HCT116 (cell line): Measurements from ENCODE around the gene GALNT7. TPM values are rescaled to one million over a fixed set of nuclear protein-coding genes. Genes with fewer than 3 reads are reported as not detected.
A peak's percentile ranks its signal among the peaks of the same experiment; 100 is the strongest.

ENCODE experiments used
- ATAC-seq: fragments of 200-7000 bp; cut with Tn5 transposase; 2 replicates; pipeline ENCODE4 v1.9.1; 2020; ENCODE audit warnings: mild to moderate bottlenecking, moderate library complexity
- BruUV-seq: library from RNA; stranded (reverse); fragments of 400-500 nt; replicated peaks from 2 replicates; lab custom pipeline; 2021; lab: Mats Ljungman, UMichigan
- CTCF ChIA-PET: fragments of 300-600 bp; sonication (Branson Sonifier 250); formaldehyde crosslinking; loops from one replicate; lab custom pipeline; 2021; ENCODE audit warnings: antibody characterized with exemption; lab: Charles Lee
- POLR2A ChIA-PET: fragments of 300-600, 350-600 bp; sonication (Branson Sonifier 250); formaldehyde crosslinking; loops from one replicate; lab custom pipeline; 2021; ENCODE audit warnings: antibody characterized with exemption; lab: Charles Lee
- RAD21 ChIA-PET, 2 experiments: fragments of 300-600 bp; sonication (Branson Sonifier 250); formaldehyde crosslinking; loops; one replicate each; lab custom pipeline; 2023; ENCODE audit warnings: low total read pairs in 2 of 2; ENCODE audit not compliant: uncharacterized antibody in 2 of 2, unreplicated experiment in 2 of 2, low non-redundant PET in 1 of 2; lab: Charles Lee
- DNase-seq: peaks from one replicate; pipeline ENCODE4 v3.0.0-alpha.2; 2010; ENCODE audit warnings: low read depth, low spot score
- H2AFZ ChIP-seq: fragments of 200-600 bp; shearing (Covaris generic), sonication (generic); 2 replicates; pipeline ENCODE4 v1.6.1; 2017; ENCODE audit warnings: low read depth, mixed run types, mixed read lengths, antibody characterized with exemption, low read length; ENCODE audit not compliant: poor library complexity, severe bottlenecking
- H3K27ac ChIP-seq: 2 replicates; pipeline ENCODE4 v1.5.1; 2012; ENCODE audit warnings: low read depth, low read length
- H3K27me3 ChIP-seq: fragments of 200-600 bp; sonication (generic); 2 replicates; pipeline ENCODE4 v1.6.1; 2016; ENCODE audit warnings: mixed run types, low read length, mixed read lengths; ENCODE audit not compliant: insufficient read depth
- H3K36me3 ChIP-seq, 2 experiments: fragments of 200-500 bp in 1 of 2; fragments of 200-600 bp in 1 of 2; sonication (Bioruptor generic) in 1 of 2; sonication (generic) in 1 of 2; 2 replicates each; pipeline versions ENCODE4 v1.5.1 to v1.6.1; 2014 to 2016; ENCODE audit warnings: low read length in 2 of 2, inconsistent platforms in 1 of 2, mixed read lengths in 1 of 2, mixed run types in 1 of 2; ENCODE audit not compliant: insufficient read depth in 2 of 2, control insufficient read depth in 1 of 2
- H3K4me1 ChIP-seq, 2 experiments: fragments of 200-600 bp in 1 of 2; sonication (generic) in 1 of 2; 2 replicates each; pipeline versions ENCODE4 v1.5.1 to v1.6.1; 2012 to 2017; ENCODE audit warnings: low read length in 2 of 2, inconsistent platforms in 1 of 2, mild to moderate bottlenecking in 1 of 2, mixed read lengths in 1 of 2, mixed run types in 1 of 2, moderate library complexity in 1 of 2; ENCODE audit not compliant: insufficient read depth in 2 of 2, control insufficient read depth in 1 of 2
- H3K4me2 ChIP-seq: fragments of 200-600 bp; sonication (generic); 2 replicates; pipeline ENCODE4 v1.6.1; 2017; ENCODE audit warnings: mixed run types, low read length, mixed read lengths
- H3K4me3 ChIP-seq, 2 experiments: fragments of 200-600 bp in 1 of 2; sonication (generic) in 1 of 2; replicated peaks in 1 of 2; 2 replicates each; pipeline ENCODE4 v1.5.1; 2011 to 2016; ENCODE audit warnings: low read length in 2 of 2, control low read depth in 1 of 2, low read depth in 1 of 2, mild to moderate bottlenecking in 1 of 2, mixed read lengths in 1 of 2, mixed run types in 1 of 2
- H3K79me2 ChIP-seq: fragments of 200-600 bp; sonication (generic); 2 replicates; pipeline ENCODE4 v1.6.1; 2017; ENCODE audit warnings: mild to moderate bottlenecking, mixed run types, low read length, moderate library complexity, mixed read lengths; ENCODE audit not compliant: insufficient read depth
- H3K9ac ChIP-seq: fragments of 200-600 bp; sonication (generic); 2 replicates; pipeline ENCODE4 v1.6.1; 2016; ENCODE audit warnings: low read length, mixed read lengths
- H3K9me2 ChIP-seq: fragments of 200-600 bp; sonication (generic), shearing (Covaris generic); 2 replicates; pipeline ENCODE4 v1.6.1; 2017; ENCODE audit warnings: mixed run types, mild to moderate bottlenecking, moderate library complexity; ENCODE audit not compliant: insufficient read depth
- H3K9me3 ChIP-seq, 2 experiments: fragments of 200-500 bp in 1 of 2; fragments of 200-600 bp in 1 of 2; sonication (Bioruptor generic) in 1 of 2; sonication (generic) in 1 of 2; 2 replicates each; pipeline ENCODE4 v1.6.1; 2014 to 2017; ENCODE audit warnings: low read length in 2 of 2, mixed read lengths in 2 of 2, inconsistent platforms in 1 of 2, low read depth in 1 of 2, mild to moderate bottlenecking in 1 of 2, mixed run types in 1 of 2, moderate library complexity in 1 of 2; ENCODE audit not compliant: control insufficient read depth in 1 of 2, insufficient read depth in 1 of 2
- H4K20me1 ChIP-seq: fragments of 200-600 bp; sonication (generic), shearing (Covaris generic); 2 replicates; pipeline ENCODE4 v1.6.1; 2017; ENCODE audit warnings: mixed run types, mild to moderate bottlenecking, moderate library complexity; ENCODE audit not compliant: insufficient read depth
- CBX3 ChIP-seq: IDR thresholded peaks from 2 replicates; pipeline ENCODE4 v1.6.1; 2012; ENCODE audit warnings: low read depth
- EGR1 ChIP-seq: IDR thresholded peaks from 2 replicates; pipeline ENCODE4 v1.6.1; 2012; ENCODE audit warnings: low read depth
- ELF1 ChIP-seq: IDR thresholded peaks from 2 replicates; pipeline ENCODE4 v1.6.1; 2012; ENCODE audit warnings: low read depth, borderline replicate concordance
- EZH2 ChIP-seq: fragments of 200-600 bp; sonication (generic); IDR thresholded peaks from 2 replicates; pipeline ENCODE4 v1.6.1; 2017; ENCODE audit warnings: antibody characterized with exemption, mixed run types
- EZH2phosphoT487 ChIP-seq: fragments of 200-600 bp; IDR thresholded peaks from 2 replicates; pipeline ENCODE4 v1.6.1; 2018; ENCODE audit warnings: antibody characterized with exemption, borderline replicate concordance
- FOSL1 ChIP-seq: IDR thresholded peaks from 2 replicates; pipeline ENCODE4 v1.6.1; 2012; ENCODE audit warnings: low read depth
- JUND ChIP-seq: IDR thresholded peaks from 2 replicates; pipeline ENCODE4 v1.6.1; 2012
- POLR2A ChIP-seq: IDR thresholded peaks from 2 replicates; pipeline ENCODE4 v1.7.0; 2011; ENCODE audit warnings: borderline replicate concordance; ENCODE audit not compliant: insufficient read depth, insufficient read length; ENCODE audit errors: extremely low read depth
- POLR2AphosphoS5 ChIP-seq: IDR thresholded peaks from 2 replicates; pipeline ENCODE4 v1.6.1; 2011; ENCODE audit warnings: mild to moderate bottlenecking, low read depth, low read length, moderate library complexity
- RAD21 ChIP-seq: IDR thresholded peaks from 2 replicates; pipeline ENCODE4 v1.6.1; 2012; ENCODE audit warnings: low read depth, mild to moderate bottlenecking
- SIN3A ChIP-seq: IDR thresholded peaks from 2 replicates; pipeline ENCODE4 v1.6.1; 2012; ENCODE audit warnings: low read depth
- SP1 ChIP-seq: IDR thresholded peaks from 2 replicates; pipeline ENCODE4 v1.6.1; 2012; ENCODE audit warnings: low read depth
- SRF ChIP-seq: IDR thresholded peaks from 2 replicates; pipeline ENCODE4 v1.6.1; 2012; ENCODE audit warnings: low read depth
- TCF7L2 ChIP-seq: IDR thresholded peaks from 2 replicates; pipeline ENCODE4 v1.7.0; 2011; ENCODE audit warnings: borderline replicate concordance, inconsistent platforms; ENCODE audit not compliant: insufficient read depth, insufficient read length; ENCODE audit errors: extremely low read depth
- YY1 ChIP-seq: IDR thresholded peaks from 2 replicates; pipeline ENCODE4 v1.6.1; 2011; ENCODE audit warnings: low read length, low read depth, moderate library complexity, mild to moderate bottlenecking; ENCODE audit not compliant: insufficient replicate concordance; ENCODE audit errors: extremely low read depth
- ZFX ChIP-seq: fragments of 450-650 bp; IDR thresholded peaks from 2 replicates; pipeline ENCODE4 v1.6.1; 2017
- ZNF274 ChIP-seq: fragments of 200-500 bp; sonication (Bioruptor generic); IDR thresholded peaks from 2 replicates; pipeline ENCODE4 v1.6.1; 2014; ENCODE audit warnings: mild to moderate bottlenecking, low read depth, low read length, inconsistent platforms
- intact Hi-C: fragments of 100-400 bp; cut with micrococcal nuclease; formaldehyde crosslinking; loops from 2 replicates; pipeline ENCODE4 v1.10.0; 2022
- total RNA-seq: library from RNA; stranded (reverse); gene quantifications from one replicate; pipeline ENCODE4 v1.2.1, GENCODE V29; 2021; ENCODE audit not compliant: unreplicated experiment
- TF ChIP-seq, protein P1 (sequence below): IDR thresholded peaks from 2 replicates; pipeline ENCODE4 v1.6.1; 2011; ENCODE audit warnings: mild to moderate bottlenecking, low read length, moderate library complexity; ENCODE audit not compliant: insufficient replicate concordance; ENCODE audit errors: extremely low read depth
- TF ChIP-seq, protein P2 (sequence below), 3 experiments: fragments of 200-600 bp in 1 of 3; sonication (generic) in 1 of 3; IDR thresholded peaks in 2 of 3; conservative IDR thresholded peaks in 1 of 3; 2 replicates each; pipeline ENCODE4 v1.5.1; 2012 to 2017; ENCODE audit warnings: low read depth in 2 of 3, low read length in 2 of 3, antibody characterized with exemption in 1 of 3, borderline replicate concordance in 1 of 3, control low read depth in 1 of 3, mild to moderate bottlenecking in 1 of 3, mixed read lengths in 1 of 3, mixed run types in 1 of 3, moderate library complexity in 1 of 3; ENCODE audit not compliant: insufficient read depth in 1 of 3
- TF ChIP-seq, protein P3 (sequence below): IDR thresholded peaks from 2 replicates; pipeline ENCODE4 v1.6.1; 2012

The GALNT7 gene
- total RNA-seq, 1 experiment from 2014 or later, result 21.3 TPM

DNA sequence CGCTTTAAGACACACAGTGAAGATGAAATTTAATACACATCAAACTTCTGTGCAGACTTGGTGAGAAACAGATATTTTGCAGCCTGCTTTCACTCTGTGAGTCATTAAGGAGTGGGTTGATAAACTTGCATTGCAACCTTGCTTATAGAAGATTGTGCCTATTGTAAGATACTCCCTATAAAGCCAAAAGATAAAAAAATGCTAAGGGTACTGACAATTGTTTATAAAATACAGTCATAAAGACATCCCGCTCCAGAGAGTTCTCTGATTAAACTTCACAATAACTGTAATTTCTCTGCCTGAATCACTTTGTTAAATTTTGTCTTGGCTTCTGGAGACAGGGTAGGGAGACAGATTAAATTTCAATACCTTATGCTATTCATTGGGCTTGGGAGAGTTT lies 49.1 kb downstream of the GALNT7 start (continued):
- TF ChIP-seq, protein P1, sequence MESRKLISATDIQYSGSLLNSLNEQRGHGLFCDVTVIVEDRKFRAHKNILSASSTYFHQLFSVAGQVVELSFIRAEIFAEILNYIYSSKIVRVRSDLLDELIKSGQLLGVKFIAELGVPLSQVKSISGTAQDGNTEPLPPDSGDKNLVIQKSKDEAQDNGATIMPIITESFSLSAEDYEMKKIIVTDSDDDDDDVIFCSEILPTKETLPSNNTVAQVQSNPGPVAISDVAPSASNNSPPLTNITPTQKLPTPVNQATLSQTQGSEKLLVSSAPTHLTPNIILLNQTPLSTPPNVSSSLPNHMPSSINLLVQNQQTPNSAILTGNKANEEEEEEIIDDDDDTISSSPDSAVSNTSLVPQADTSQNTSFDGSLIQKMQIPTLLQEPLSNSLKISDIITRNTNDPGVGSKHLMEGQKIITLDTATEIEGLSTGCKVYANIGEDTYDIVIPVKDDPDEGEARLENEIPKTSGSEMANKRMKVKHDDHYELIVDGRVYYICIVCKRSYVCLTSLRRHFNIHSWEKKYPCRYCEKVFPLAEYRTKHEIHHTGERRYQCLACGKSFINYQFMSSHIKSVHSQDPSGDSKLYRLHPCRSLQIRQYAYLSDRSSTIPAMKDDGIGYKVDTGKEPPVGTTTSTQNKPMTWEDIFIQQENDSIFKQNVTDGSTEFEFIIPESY, result no peak

DNA sequence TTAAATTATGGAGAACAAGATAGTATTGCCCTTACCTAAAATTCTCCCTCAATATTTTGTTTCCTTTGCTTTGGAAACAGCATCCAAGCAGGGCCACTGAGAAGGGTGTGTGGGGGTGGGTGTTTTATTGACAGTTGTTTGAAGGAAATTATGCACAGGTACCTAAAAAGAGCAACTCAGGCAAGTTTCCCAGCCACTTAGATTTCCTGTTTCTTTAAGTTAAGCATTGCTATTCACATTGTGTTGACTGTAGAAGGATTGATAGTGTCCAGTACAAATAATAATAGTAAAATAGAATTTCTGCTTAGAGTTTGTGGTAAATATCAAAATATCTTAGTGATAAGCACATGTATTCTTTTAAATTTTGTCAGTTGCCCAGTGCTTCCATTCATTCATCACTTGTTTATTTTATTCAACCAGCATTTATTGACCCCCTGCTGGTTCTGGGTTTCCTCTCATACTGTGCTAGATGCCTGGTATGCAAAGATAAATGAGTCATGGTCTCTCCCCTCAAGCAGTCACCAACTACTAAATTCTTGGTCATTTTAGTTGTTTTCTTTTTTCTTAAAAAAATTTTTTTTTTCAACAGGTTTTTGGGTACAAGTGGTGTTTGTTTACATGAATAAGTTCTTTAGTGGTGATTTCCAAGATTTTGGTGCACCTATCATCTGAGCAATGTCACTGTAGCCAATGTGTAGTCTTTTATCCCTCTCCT lies 50.0 kb downstream of the GALNT7 start:
- peak overlapping the region; percentile 40 for H3K9ac ChIP-seq
- intact Hi-C loops, result no loop called here
- H3K9me2 ChIP-seq, result no peaks in the 10 kb centered on the region
- ChIA-PET RAD21 (no interaction called here), CTCF (no interaction called here), POLR2A (no interaction called here)
- peaks cover 34 to 60% of the 10 kb centered on the region in 2 experiments for H3K4me1 ChIP-seq
- H2AFZ ChIP-seq, result no peak overlapping the region
- H3K27me3 ChIP-seq, result no peaks in the 10 kb centered on the region
- no peaks in the 10 kb centered on the region for H3K36me3 ChIP-seq
- peaks cover 68% of the 10 kb centered on the region for H3K79me2 ChIP-seq
- ATAC-seq (peak; percentile 89), DNase-seq (peak; percentile 76)
- peak overlapping the region; percentile 68 for H3K4me2 ChIP-seq
- no peaks in the 10 kb centered on the region for H3K9me3 ChIP-seq
- H3K4me3 ChIP-seq, result peak overlapping the region in 1 of 2 experiments; percentile 35; a peak in 2 of 4 replicates
- H3K27ac ChIP-seq, result peak overlapping the region; percentile 50
- H4K20me1 ChIP-seq, result no peaks in the 10 kb centered on the region
- BruUV-seq, result no TSS peak
- TF ChIP-seq YY1, result no peak
- no peak for TF ChIP-seq SIN3A
- TF ChIP-seq RAD21, result 0 out of 2 replicates have a peak, but pooled peaks have one; percentile 7
- TF ChIP-seq, protein P2, sequence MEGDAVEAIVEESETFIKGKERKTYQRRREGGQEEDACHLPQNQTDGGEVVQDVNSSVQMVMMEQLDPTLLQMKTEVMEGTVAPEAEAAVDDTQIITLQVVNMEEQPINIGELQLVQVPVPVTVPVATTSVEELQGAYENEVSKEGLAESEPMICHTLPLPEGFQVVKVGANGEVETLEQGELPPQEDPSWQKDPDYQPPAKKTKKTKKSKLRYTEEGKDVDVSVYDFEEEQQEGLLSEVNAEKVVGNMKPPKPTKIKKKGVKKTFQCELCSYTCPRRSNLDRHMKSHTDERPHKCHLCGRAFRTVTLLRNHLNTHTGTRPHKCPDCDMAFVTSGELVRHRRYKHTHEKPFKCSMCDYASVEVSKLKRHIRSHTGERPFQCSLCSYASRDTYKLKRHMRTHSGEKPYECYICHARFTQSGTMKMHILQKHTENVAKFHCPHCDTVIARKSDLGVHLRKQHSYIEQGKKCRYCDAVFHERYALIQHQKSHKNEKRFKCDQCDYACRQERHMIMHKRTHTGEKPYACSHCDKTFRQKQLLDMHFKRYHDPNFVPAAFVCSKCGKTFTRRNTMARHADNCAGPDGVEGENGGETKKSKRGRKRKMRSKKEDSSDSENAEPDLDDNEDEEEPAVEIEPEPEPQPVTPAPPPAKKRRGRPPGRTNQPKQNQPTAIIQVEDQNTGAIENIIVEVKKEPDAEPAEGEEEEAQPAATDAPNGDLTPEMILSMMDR (IDR thresholded peaks at IDR 0.05 in 2 of 3, conservative IDR thresholded peaks at IDR 0.05 in 1 of 3; ENCODE audit: borderline replicate concordance in 1 of 3, insufficient read depth in 1 of 3, low read depth in 2 of 3, low read length in 2 of 3), result no peak
- TF ChIP-seq, protein P3, sequence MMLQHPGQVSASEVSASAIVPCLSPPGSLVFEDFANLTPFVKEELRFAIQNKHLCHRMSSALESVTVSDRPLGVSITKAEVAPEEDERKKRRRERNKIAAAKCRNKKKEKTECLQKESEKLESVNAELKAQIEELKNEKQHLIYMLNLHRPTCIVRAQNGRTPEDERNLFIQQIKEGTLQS, result no peak
- TF ChIP-seq EZH2phosphoT487, result no peak
- no peak for TF ChIP-seq EZH2
- TF ChIP-seq ZFX, result no peak
- TF ChIP-seq CBX3, result peak; percentile 41; the same call in 1 of the 2 replicates
- 0 out of 2 replicates have a peak, but pooled peaks have one; percentile 20 for TF ChIP-seq EGR1
- no peak for TF ChIP-seq POLR2AphosphoS5
- no peak for TF ChIP-seq ELF1
- TF ChIP-seq POLR2A, result no peak
- TF ChIP-seq JUND, result peak; percentile 76
- TF ChIP-seq SRF, result no peak
- TF ChIP-seq SP1, result peak; percentile 54
- TF ChIP-seq, protein P1, result no peak
- peak; percentile 76 for TF ChIP-seq FOSL1
- no peak for TF ChIP-seq ZNF274
- TF ChIP-seq TCF7L2, result no peak
